SK-N-SH treated with all-trans-retinoic acid at 6 μM for 48 hours (cell line): ENCODE results near the gene RABGAP1L.

ENCODE experiments used
- ATAC-seq: fragments of 200-7000 bp; cut with Tn5 transposase; 3 replicates; pipeline ENCODE4 v1.9.1; 2020; ENCODE audit warnings: mild to moderate bottlenecking, moderate library complexity
- CSDC2 ChIP-seq: fragments of 250-450 bp; sonication (Bioruptor Pico); IDR thresholded peaks from 2 replicates; pipeline ENCODE4 v1.5.0; 2020; ENCODE audit warnings: mild to moderate bottlenecking, moderate library complexity
- ESRRG ChIP-seq: fragments of 250-450 bp; sonication (Bioruptor Pico); IDR thresholded peaks from 2 replicates; pipeline ENCODE4 v1.6.1; 2021; ENCODE audit warnings: mild to moderate bottlenecking
- GLIS3 ChIP-seq: fragments of 250-450 bp; sonication (Bioruptor Pico); IDR thresholded peaks from 2 replicates; pipeline ENCODE4 v1.5.0; 2020; ENCODE audit warnings: mild to moderate bottlenecking, moderate library complexity
- ISL1 ChIP-seq: fragments of 250-450 bp; sonication (Bioruptor Pico); IDR thresholded peaks from 2 replicates; pipeline ENCODE4 v2.1.2; 2022; ENCODE audit warnings: mild to moderate bottlenecking, moderate library complexity
- OSR1 ChIP-seq: fragments of 250-450 bp; sonication (Bioruptor Pico); IDR thresholded peaks from 2 replicates; pipeline ENCODE4 v1.8.0; 2022; ENCODE audit warnings: moderate library complexity, mild to moderate bottlenecking, inconsistent platforms
- PPARA ChIP-seq: fragments of 250-450 bp; sonication (Bioruptor Pico); IDR thresholded peaks from 2 replicates; pipeline ENCODE4 v1.5.0; 2020; ENCODE audit warnings: mild to moderate bottlenecking, borderline replicate concordance
- RARB ChIP-seq: fragments of 250-450 bp; sonication (Bioruptor Pico); IDR thresholded peaks from 2 replicates; pipeline ENCODE4 v1.8.0; 2021; ENCODE audit warnings: mild to moderate bottlenecking, moderate library complexity
- SNAI2 ChIP-seq: fragments of 250-450 bp; sonication (Bioruptor Pico); IDR thresholded peaks from 2 replicates; pipeline ENCODE4 v1.5.0; 2020; ENCODE audit warnings: mild to moderate bottlenecking, moderate library complexity
- TCF4 ChIP-seq: fragments of 250-450 bp; sonication (Bioruptor Pico); IDR thresholded peaks from 2 replicates; pipeline ENCODE4 v1.8.0; 2021; ENCODE audit warnings: mild to moderate bottlenecking, moderate library complexity, borderline replicate concordance
- TOX ChIP-seq: fragments of 250-450 bp; sonication (Bioruptor Pico); IDR thresholded peaks from 2 replicates; pipeline ENCODE4 v1.8.0; 2021; ENCODE audit warnings: mild to moderate bottlenecking, moderate library complexity, borderline replicate concordance
- ZC3H10 ChIP-seq: fragments of 250-450 bp; sonication (Bioruptor Pico); IDR thresholded peaks from 2 replicates; pipeline ENCODE4 v1.5.1; 2021; ENCODE audit warnings: mild to moderate bottlenecking, moderate library complexity
- ZFP3 ChIP-seq: fragments of 250-450 bp; sonication (Bioruptor Pico); IDR thresholded peaks from 2 replicates; pipeline ENCODE4 v1.5.0; 2020; ENCODE audit warnings: mild to moderate bottlenecking, moderate library complexity
- ZFP30 ChIP-seq: fragments of 450-650 bp; formaldehyde crosslinking; IDR thresholded peaks from 2 replicates; pipeline ENCODE4 v1.5.0; 2022; ENCODE audit warnings: mild to moderate bottlenecking, moderate library complexity
- ZNF565 ChIP-seq: fragments of 450-650 bp; formaldehyde crosslinking; conservative IDR thresholded peaks from 2 replicates; pipeline ENCODE4 v1.5.0; 2020; ENCODE audit warnings: low read depth, mild to moderate bottlenecking, moderate library complexity
- ZNF70 ChIP-seq: fragments of 450-650 bp; formaldehyde crosslinking; IDR thresholded peaks from 2 replicates; pipeline ENCODE4 v1.5.0; 2020; ENCODE audit warnings: mild to moderate bottlenecking, moderate library complexity
- ZNF8 ChIP-seq: fragments of 450-650 bp; formaldehyde crosslinking; IDR thresholded peaks from 2 replicates; pipeline ENCODE4 v1.5.0; 2020; ENCODE audit warnings: mild to moderate bottlenecking, moderate library complexity
- TF ChIP-seq, protein P1 (sequence below): fragments of 250-450 bp; sonication (Bioruptor Pico); IDR thresholded peaks from 2 replicates; pipeline ENCODE4 v1.5.0; 2020; ENCODE audit warnings: mild to moderate bottlenecking, moderate library complexity
- TF ChIP-seq, protein P2 (sequence below): fragments of 250-450 bp; sonication (Bioruptor Pico); IDR thresholded peaks from 2 replicates; pipeline ENCODE4 v1.5.1; 2020; ENCODE audit warnings: low read depth, mild to moderate bottlenecking, moderate library complexity
- TF ChIP-seq, protein P3 (sequence below): fragments of 250-450 bp; sonication (Bioruptor Pico); IDR thresholded peaks from 2 replicates; pipeline ENCODE4 v1.5.1; 2021; ENCODE audit warnings: mild to moderate bottlenecking, moderate library complexity
- TF ChIP-seq, protein P4 (sequence below): fragments of 250-450 bp; sonication (Bioruptor Pico); IDR thresholded peaks from 2 replicates; pipeline ENCODE4 v1.8.0; 2021; ENCODE audit warnings: low read depth, mild to moderate bottlenecking, moderate library complexity, borderline replicate concordance
- TF ChIP-seq, protein P5 (sequence below): fragments of 250-450 bp; sonication (Bioruptor Pico); IDR thresholded peaks from 2 replicates; pipeline ENCODE4 v1.8.0; 2020; ENCODE audit warnings: mild to moderate bottlenecking, moderate library complexity, borderline replicate concordance

The RABGAP1L gene

DNA sequence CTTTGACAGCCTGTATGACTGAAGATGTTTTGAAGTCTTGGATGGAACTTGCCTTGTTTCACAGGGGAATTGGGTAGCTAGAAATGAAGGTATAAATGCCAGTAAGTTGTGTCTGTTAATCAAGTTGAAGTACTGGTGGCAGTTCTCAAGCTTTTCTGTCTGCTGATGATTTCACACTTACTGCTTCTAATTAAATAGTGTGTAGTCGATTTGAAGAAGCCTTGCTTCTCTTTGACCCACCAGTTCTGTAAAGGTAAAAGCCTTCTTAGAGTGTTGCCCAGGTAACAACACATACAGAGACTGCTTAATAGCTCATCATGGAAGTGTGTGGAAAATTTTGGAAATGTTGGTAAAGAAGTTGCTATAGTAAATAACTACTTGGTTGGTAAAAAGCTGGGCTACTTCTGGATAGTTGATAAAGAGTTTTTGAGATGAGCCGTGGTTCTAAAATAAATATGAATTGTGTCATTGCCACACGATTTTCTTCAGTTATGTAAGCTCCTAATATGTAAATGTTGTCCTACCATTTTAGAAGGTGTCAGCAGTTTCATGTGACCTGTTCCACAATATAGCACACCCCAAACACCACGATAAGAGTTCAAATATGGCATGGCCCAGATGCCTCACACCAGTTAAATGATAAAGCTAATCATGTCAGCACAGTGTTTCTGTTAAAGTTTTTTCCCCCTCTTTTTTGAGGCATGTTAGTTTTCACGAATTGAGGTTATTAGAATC is 7.4 kb downstream of the RABGAP1L start:
- no peak for ATAC-seq
- no peak for TF ChIP-seq ZNF565
- TF ChIP-seq, all 23 proteins: peak for 0

DNA sequence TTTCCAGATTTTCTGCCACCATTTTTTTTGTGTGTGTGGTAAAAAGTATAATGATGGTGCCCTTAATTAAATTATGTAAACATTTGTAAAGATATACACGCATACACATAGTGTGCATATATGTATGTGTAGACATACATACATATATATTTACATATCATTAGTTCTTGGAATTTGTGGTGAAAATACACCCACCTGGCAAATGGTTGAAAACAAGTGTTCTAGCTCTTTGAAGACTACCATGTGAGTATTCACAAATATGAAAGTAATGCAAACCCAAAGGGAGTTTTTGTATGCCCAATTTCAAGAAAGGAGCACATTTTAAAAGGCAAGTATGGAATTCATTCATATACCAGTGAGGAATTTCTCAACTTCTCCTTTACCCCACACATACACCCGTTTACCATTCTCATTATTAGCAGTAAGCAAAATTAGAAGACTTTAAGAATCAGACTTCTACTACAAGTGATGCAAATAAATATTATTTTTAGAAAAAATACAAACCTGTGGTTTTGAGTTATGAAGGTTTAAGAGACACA is 8.0 kb downstream of the RABGAP1L start:
- ATAC-seq = no peak
- TF ChIP-seq ZC3H10 (CRISPR knock-in tag) (no peak), ESRRG (CRISPR knock-in tag) (no peak), TOX (CRISPR knock-in tag) (no peak), ZNF8 (CRISPR knock-in tag) (no peak), PPARA (CRISPR knock-in tag) (no peak), ZFP3 (CRISPR knock-in tag) (no peak), ZNF565 (no peak)
- TF ChIP-seq, protein P1, sequence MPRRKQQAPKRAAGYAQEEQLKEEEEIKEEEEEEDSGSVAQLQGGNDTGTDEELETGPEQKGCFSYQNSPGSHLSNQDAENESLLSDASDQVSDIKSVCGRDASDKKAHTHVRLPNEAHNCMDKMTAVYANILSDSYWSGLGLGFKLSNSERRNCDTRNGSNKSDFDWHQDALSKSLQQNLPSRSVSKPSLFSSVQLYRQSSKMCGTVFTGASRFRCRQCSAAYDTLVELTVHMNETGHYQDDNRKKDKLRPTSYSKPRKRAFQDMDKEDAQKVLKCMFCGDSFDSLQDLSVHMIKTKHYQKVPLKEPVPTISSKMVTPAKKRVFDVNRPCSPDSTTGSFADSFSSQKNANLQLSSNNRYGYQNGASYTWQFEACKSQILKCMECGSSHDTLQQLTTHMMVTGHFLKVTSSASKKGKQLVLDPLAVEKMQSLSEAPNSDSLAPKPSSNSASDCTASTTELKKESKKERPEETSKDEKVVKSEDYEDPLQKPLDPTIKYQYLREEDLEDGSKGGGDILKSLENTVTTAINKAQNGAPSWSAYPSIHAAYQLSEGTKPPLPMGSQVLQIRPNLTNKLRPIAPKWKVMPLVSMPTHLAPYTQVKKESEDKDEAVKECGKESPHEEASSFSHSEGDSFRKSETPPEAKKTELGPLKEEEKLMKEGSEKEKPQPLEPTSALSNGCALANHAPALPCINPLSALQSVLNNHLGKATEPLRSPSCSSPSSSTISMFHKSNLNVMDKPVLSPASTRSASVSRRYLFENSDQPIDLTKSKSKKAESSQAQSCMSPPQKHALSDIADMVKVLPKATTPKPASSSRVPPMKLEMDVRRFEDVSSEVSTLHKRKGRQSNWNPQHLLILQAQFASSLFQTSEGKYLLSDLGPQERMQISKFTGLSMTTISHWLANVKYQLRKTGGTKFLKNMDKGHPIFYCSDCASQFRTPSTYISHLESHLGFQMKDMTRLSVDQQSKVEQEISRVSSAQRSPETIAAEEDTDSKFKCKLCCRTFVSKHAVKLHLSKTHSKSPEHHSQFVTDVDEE (CRISPR knock-in tag) = no peak
- TF ChIP-seq, protein P2, sequence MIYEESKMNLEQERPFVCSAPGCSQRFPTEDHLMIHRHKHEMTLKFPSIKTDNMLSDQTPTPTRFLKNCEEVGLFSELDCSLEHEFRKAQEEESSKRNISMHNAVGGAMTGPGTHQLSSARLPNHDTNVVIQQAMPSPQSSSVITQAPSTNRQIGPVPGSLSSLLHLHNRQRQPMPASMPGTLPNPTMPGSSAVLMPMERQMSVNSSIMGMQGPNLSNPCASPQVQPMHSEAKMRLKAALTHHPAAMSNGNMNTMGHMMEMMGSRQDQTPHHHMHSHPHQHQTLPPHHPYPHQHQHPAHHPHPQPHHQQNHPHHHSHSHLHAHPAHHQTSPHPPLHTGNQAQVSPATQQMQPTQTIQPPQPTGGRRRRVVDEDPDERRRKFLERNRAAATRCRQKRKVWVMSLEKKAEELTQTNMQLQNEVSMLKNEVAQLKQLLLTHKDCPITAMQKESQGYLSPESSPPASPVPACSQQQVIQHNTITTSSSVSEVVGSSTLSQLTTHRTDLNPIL (CRISPR knock-in tag) = no peak
- TF ChIP-seq, protein P3, sequence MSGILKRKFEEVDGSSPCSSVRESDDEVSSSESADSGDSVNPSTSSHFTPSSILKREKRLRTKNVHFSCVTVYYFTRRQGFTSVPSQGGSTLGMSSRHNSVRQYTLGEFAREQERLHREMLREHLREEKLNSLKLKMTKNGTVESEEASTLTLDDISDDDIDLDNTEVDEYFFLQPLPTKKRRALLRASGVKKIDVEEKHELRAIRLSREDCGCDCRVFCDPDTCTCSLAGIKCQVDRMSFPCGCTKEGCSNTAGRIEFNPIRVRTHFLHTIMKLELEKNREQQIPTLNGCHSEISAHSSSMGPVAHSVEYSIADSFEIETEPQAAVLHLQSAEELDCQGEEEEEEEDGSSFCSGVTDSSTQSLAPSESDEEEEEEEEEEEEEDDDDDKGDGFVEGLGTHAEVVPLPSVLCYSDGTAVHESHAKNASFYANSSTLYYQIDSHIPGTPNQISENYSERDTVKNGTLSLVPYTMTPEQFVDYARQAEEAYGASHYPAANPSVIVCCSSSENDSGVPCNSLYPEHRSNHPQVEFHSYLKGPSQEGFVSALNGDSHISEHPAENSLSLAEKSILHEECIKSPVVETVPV (CRISPR knock-in tag) = no peak
- TF ChIP-seq, protein P4, sequence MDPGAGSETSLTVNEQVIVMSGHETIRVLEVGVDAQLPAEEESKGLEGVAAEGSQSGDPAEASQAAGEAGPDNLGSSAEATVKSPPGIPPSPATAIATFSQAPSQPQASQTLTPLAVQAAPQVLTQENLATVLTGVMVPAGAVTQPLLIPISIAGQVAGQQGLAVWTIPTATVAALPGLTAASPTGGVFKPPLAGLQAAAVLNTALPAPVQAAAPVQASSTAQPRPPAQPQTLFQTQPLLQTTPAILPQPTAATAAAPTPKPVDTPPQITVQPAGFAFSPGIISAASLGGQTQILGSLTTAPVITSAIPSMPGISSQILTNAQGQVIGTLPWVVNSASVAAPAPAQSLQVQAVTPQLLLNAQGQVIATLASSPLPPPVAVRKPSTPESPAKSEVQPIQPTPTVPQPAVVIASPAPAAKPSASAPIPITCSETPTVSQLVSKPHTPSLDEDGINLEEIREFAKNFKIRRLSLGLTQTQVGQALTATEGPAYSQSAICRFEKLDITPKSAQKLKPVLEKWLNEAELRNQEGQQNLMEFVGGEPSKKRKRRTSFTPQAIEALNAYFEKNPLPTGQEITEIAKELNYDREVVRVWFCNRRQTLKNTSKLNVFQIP (CRISPR knock-in tag) = no peak
- TF ChIP-seq, protein P5, sequence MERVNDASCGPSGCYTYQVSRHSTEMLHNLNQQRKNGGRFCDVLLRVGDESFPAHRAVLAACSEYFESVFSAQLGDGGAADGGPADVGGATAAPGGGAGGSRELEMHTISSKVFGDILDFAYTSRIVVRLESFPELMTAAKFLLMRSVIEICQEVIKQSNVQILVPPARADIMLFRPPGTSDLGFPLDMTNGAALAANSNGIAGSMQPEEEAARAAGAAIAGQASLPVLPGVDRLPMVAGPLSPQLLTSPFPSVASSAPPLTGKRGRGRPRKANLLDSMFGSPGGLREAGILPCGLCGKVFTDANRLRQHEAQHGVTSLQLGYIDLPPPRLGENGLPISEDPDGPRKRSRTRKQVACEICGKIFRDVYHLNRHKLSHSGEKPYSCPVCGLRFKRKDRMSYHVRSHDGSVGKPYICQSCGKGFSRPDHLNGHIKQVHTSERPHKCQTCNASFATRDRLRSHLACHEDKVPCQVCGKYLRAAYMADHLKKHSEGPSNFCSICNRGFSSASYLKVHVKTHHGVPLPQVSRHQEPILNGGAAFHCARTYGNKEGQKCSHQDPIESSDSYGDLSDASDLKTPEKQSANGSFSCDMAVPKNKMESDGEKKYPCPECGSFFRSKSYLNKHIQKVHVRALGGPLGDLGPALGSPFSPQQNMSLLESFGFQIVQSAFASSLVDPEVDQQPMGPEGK (CRISPR knock-in tag) = no peak

DNA sequence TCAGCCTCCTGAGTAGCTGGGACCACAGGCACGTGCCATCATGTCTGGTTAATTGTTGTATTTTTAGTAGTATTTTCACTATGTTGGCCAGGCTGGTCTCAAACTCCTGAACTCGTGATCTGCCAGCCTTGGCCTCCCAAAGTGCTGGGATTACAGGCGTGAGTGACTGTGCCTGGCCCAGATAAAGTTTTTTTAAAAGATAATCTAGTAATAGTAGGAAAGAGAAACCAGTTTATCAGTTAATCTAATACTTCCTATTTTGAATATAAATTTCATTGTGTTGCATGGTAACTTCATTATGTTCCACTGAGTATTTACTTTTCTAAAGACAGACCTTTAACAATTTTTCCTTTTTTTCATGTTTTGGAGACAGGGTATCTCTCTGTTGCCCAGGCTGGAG is 10.0 kb downstream of the RABGAP1L start:
- ATAC-seq = peak; percentile 34
- TF ChIP-seq CSDC2 (no peak), TCF4 (CRISPR knock-in tag) (no peak), ZC3H10 (CRISPR knock-in tag) (no peak), PPARA (CRISPR knock-in tag) (no peak), ZNF565 (no peak), ZFP30 (CRISPR knock-in tag) (no peak), TOX (CRISPR knock-in tag) (no peak), ZNF70 (CRISPR knock-in tag) (no peak), ISL1 (no peak), ESRRG (CRISPR knock-in tag) (no peak), SNAI2 (CRISPR knock-in tag) (no peak), OSR1 (CRISPR knock-in tag) (no peak), GLIS3 (no peak), RARB (no peak), ZFP3 (CRISPR knock-in tag) (no peak)
- TF ChIP-seq, protein P3 (CRISPR knock-in tag) = no peak
- TF ChIP-seq, protein P1 (CRISPR knock-in tag) = no peak
- TF ChIP-seq, protein P2 (CRISPR knock-in tag) = no peak
